ENCODE data around the gene E2F6. TPM values are rescaled to one million over a fixed set of nuclear protein-coding genes. Genes with fewer than 3 reads are reported as not detected.

E2F6 gene
- total RNA-seq, 4 donors from 2014 or later = 29.4 to 46.1 (median 36.2) TPM

- in situ Hi-C loops (cut with MboI; ENCODE audit: low sequenced_read_pairs in 4 of 4) (loop anchor here in 3 of 4 donors (10.0 to 25.0 kb wide), 3 partner anchors 190 to 293 kb away; no protein-coding TSS in a partner anchor), intact Hi-C loops (cut with DNase I; ENCODE audit: low total_unique reads) (no loop called here)
- no peak for DNase-seq
- ATAC-seq = no peak
- H3K27ac ChIP-seq = no peak overlapping the region
- H3K4me1 ChIP-seq = peaks cover 19 to 23% of the 10 kb centered on the region in 2 donors
- H3K4me3 ChIP-seq = no peak overlapping the region
- H3K36me3 ChIP-seq = no peaks in the 10 kb centered on the region
- no peaks in the 10 kb centered on the region for H3K9me3 ChIP-seq
- H3K27me3 ChIP-seq = no peaks in the 10 kb centered on the region
- TF ChIP-seq POLR2A (IDR thresholded peaks at IDR 0.05) (no peak), CTCF (IDR thresholded peaks at IDR 0.05 in 4 of 5, conservative IDR thresholded peaks at IDR 0.05 in 1 of 5) (no peak)
Observed at GRCh38 chr2:11494310-11494709, 28.3 kb upstream of the E2F6 start.

GRCh38 chr2:11493282-11493681 lies 27.3 kb upstream of the E2F6 start:
- Histone ChIP-seq H3K4me1 (peaks cover 9 to 13% of the 10 kb centered on the region in 2 donors), H3K36me3 (no peaks in the 10 kb centered on the region), H3K27me3 (no peaks in the 10 kb centered on the region), H3K4me3 (no peak overlapping the region), H3K27ac (no peak overlapping the region), H3K9me3 (no peaks in the 10 kb centered on the region)
- in situ Hi-C loops (cut with MboI; ENCODE audit: low sequenced_read_pairs in 4 of 4) (loop anchor here in 3 of 4 donors (10.0 to 25.0 kb wide), 3 partner anchors 192 to 294 kb away; no protein-coding TSS in a partner anchor), intact Hi-C loops (cut with DNase I; ENCODE audit: low total_unique reads) (no loop called here)
- no peak for TF ChIP-seq CTCF (IDR thresholded peaks at IDR 0.05 in 4 of 5, conservative IDR thresholded peaks at IDR 0.05 in 1 of 5)
- no peak for TF ChIP-seq POLR2A (IDR thresholded peaks at IDR 0.05)
- DNase-seq (no peak), ATAC-seq (no peak)

DNA sequence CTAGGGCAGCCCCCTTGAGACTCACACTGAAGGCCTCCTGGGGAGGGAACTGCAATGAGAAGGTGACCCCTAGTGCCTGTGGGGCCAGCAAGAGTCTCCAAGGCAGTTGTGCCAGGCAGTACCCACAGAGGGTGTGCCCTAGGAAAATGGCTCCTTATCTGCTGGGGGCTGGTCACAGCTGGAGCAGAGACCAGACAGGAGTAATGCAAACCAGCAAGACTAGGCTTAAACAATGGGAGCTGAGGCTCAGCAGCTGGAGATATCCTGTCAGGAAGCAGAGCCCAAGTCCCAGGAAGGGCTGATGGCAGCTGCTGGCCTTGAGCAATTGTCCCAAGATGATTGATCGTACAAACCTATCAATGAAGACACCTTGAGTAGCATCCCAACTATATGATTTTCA lies 26.8 kb upstream of the E2F6 start:
- H3K27ac ChIP-seq = no peak overlapping the region
- in situ Hi-C loops (cut with MboI; ENCODE audit: low sequenced_read_pairs in 4 of 4) (loop anchor here in 3 of 4 donors (10.0 to 25.0 kb wide), 3 partner anchors 192 to 295 kb away; no protein-coding TSS in a partner anchor), intact Hi-C loops (cut with DNase I; ENCODE audit: low total_unique reads) (no loop called here)
- H3K27me3 ChIP-seq = no peaks in the 10 kb centered on the region
- ATAC-seq (no peak), DNase-seq (no peak)
- H3K4me3 ChIP-seq = no peak overlapping the region
- TF ChIP-seq CTCF (IDR thresholded peaks at IDR 0.05 in 4 of 5, conservative IDR thresholded peaks at IDR 0.05 in 1 of 5) (no peak), POLR2A (IDR thresholded peaks at IDR 0.05) (no peak)
- H3K4me1 ChIP-seq = peaks cover 6 to 9% of the 10 kb centered on the region in 2 donors
- H3K36me3 ChIP-seq = no peaks in the 10 kb centered on the region
- H3K9me3 ChIP-seq = no peaks in the 10 kb centered on the region

GRCh38 chr2:11492244-11492643 lies 26.3 kb upstream of the E2F6 start:
- DNase-seq (no peak), ATAC-seq (no peak)
- no peak for TF ChIP-seq POLR2A (IDR thresholded peaks at IDR 0.05)
- no peak for TF ChIP-seq CTCF (IDR thresholded peaks at IDR 0.05 in 4 of 5, conservative IDR thresholded peaks at IDR 0.05 in 1 of 5)
- Histone ChIP-seq H3K9me3 (no peaks in the 10 kb centered on the region), H3K27me3 (no peaks in the 10 kb centered on the region), H3K27ac (peak overlapping the region in 1 of 4 donors; percentile 5), H3K4me3 (no peak overlapping the region), H3K36me3 (no peaks in the 10 kb centered on the region), H3K4me1 (peaks cover 6 to 9% of the 10 kb centered on the region in 2 donors)
- intact Hi-C loops (cut with DNase I; ENCODE audit: low total_unique reads) (no loop called here), in situ Hi-C loops (cut with MboI; ENCODE audit: low sequenced_read_pairs in 4 of 4) (loop anchor here in 3 of 4 donors (10.0 to 25.0 kb wide), 3 partner anchors 193 to 295 kb away; no protein-coding TSS in a partner anchor)
